ENCODE measurements around the gene ERICH6.

GRCh38 chr3:150747886-150748683 is 44.4 kb upstream of the ERICH6 start:
- no peak for TF ChIP-seq POLR2A (IDR thresholded peaks at IDR 0.05)
- TF ChIP-seq, protein P1, sequence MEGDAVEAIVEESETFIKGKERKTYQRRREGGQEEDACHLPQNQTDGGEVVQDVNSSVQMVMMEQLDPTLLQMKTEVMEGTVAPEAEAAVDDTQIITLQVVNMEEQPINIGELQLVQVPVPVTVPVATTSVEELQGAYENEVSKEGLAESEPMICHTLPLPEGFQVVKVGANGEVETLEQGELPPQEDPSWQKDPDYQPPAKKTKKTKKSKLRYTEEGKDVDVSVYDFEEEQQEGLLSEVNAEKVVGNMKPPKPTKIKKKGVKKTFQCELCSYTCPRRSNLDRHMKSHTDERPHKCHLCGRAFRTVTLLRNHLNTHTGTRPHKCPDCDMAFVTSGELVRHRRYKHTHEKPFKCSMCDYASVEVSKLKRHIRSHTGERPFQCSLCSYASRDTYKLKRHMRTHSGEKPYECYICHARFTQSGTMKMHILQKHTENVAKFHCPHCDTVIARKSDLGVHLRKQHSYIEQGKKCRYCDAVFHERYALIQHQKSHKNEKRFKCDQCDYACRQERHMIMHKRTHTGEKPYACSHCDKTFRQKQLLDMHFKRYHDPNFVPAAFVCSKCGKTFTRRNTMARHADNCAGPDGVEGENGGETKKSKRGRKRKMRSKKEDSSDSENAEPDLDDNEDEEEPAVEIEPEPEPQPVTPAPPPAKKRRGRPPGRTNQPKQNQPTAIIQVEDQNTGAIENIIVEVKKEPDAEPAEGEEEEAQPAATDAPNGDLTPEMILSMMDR (IDR thresholded peaks at IDR 0.05) = no peak
